DOHH2 (cell line): ENCODE measurements around the gene SUPT3H.

Experiments
- H3F3A ChIP-seq: fragments of 200-600 bp; sonication (generic), shearing (Covaris generic); 2 replicates; pipeline ENCODE4 v1.6.0; 2016; ENCODE audit warnings: antibody characterized with exemption, mild to moderate bottlenecking; ENCODE audit not compliant: control insufficient read depth, insufficient read depth
- H3K27ac ChIP-seq: fragments of 200-600 bp; sonication (generic); 2 replicates; pipeline ENCODE4 v1.5.1; 2014; ENCODE audit warnings: low read depth, mild to moderate bottlenecking, low read length, moderate library complexity
- H3K27me3 ChIP-seq: fragments of 200-600 bp; sonication (generic); 2 replicates; pipeline ENCODE4 v1.6.1; 2014; ENCODE audit warnings: mild to moderate bottlenecking, low read length, mixed read lengths; ENCODE audit not compliant: control insufficient read depth
- H3K36me3 ChIP-seq: fragments of 200-600 bp; sonication (generic); 2 replicates; pipeline ENCODE4 v1.6.1; 2014; ENCODE audit warnings: mild to moderate bottlenecking, low read length, moderate library complexity, mixed read lengths; ENCODE audit not compliant: control insufficient read depth
- H3K4me1 ChIP-seq: fragments of 200-600 bp; sonication (generic); 2 replicates; pipeline ENCODE4 v1.6.1; 2014; ENCODE audit warnings: mild to moderate bottlenecking, low read length, mixed read lengths; ENCODE audit not compliant: control insufficient read depth
- H3K4me2 ChIP-seq: fragments of 200-600 bp; sonication (generic); 2 replicates; pipeline ENCODE4 v1.6.0; 2014; ENCODE audit warnings: mild to moderate bottlenecking, low read length, moderate library complexity
- H3K4me3 ChIP-seq: fragments of 200-600 bp; sonication (generic); 2 replicates; pipeline ENCODE4 v1.5.1; 2014; ENCODE audit warnings: mild to moderate bottlenecking, low read length, mixed read lengths
- H3K79me2 ChIP-seq: fragments of 200-600 bp; sonication (generic); 2 replicates; pipeline ENCODE4 v1.6.1; 2014; ENCODE audit warnings: mild to moderate bottlenecking, low read length, mixed read lengths; ENCODE audit not compliant: control insufficient read depth
- H3K9me2 ChIP-seq: fragments of 200-600 bp; sonication (generic); replicated peaks from 2 replicates; pipeline ENCODE4 v1.6.1; 2014; ENCODE audit warnings: mild to moderate bottlenecking, low read length, mixed read lengths; ENCODE audit not compliant: control insufficient read depth
- H3K9me3 ChIP-seq: fragments of 200-600 bp; sonication (generic); 2 replicates; pipeline ENCODE4 v1.6.1; 2014; ENCODE audit warnings: antibody characterized with exemption, low read length, mixed read lengths; ENCODE audit not compliant: control insufficient read depth, insufficient read depth
- H4K20me1 ChIP-seq: fragments of 200-600 bp; sonication (generic); 2 replicates; pipeline ENCODE4 v1.6.0; 2014; ENCODE audit warnings: low read depth, mild to moderate bottlenecking, antibody characterized with exemption, low read length, moderate library complexity; ENCODE audit not compliant: control insufficient read depth, insufficient read depth
- CTCF ChIP-seq: fragments of 200-600 bp; sonication (generic); IDR thresholded peaks from one replicate; pipeline ENCODE4 v1.5.1; 2014; ENCODE audit warnings: antibody characterized with exemption, mild to moderate bottlenecking, low read depth, low read length; ENCODE audit not compliant: poor library complexity, severe bottlenecking
- EZH2phosphoT487 ChIP-seq: fragments of 200-600 bp; sonication (generic); IDR thresholded peaks from 2 replicates; pipeline ENCODE4 v1.6.1; 2017; ENCODE audit warnings: borderline replicate concordance, mild to moderate bottlenecking, antibody characterized with exemption, low read length, moderate library complexity, mixed read lengths

SUPT3H gene

DNA sequence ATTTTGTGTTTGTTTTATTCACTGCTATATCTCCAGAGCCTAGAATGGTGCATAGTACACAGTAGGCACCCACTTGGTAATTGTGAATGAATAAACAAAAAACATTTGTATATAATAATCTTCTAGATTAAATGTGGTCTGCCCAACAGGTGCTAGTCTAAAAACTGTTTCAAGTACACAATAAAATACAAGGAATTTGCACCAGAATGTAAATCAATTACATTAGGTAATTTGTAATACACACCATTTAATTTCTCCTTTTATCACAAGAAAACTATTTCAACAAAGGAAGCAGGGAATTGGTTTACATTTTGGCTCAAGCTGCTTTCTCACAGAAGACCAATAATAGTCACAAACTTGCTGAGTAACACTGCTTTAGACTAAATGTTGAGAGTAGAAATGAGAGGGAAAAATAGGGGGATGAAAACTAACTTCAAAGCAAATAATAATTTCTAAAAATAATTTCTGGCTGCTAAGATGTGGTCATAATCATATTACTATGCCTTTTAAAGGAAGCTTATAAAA lies 27.5 kb downstream of the SUPT3H start:
- Histone ChIP-seq H3K9me3 (no peaks in the 10 kb centered on the region), H3K36me3 (no peaks in the 10 kb centered on the region), H3F3A (no peaks in the 10 kb centered on the region), H3K4me2 (no peak overlapping the region), H4K20me1 (no peaks in the 10 kb centered on the region), H3K27me3 (no peaks in the 10 kb centered on the region), H3K9me2 (no peaks in the 10 kb centered on the region), H3K4me3 (no peak overlapping the region), H3K4me1 (no peaks in the 10 kb centered on the region), H3K79me2 (no peaks in the 10 kb centered on the region), H3K27ac (no peak overlapping the region)
- TF ChIP-seq EZH2phosphoT487 (no peak), CTCF (no peak)

DNA sequence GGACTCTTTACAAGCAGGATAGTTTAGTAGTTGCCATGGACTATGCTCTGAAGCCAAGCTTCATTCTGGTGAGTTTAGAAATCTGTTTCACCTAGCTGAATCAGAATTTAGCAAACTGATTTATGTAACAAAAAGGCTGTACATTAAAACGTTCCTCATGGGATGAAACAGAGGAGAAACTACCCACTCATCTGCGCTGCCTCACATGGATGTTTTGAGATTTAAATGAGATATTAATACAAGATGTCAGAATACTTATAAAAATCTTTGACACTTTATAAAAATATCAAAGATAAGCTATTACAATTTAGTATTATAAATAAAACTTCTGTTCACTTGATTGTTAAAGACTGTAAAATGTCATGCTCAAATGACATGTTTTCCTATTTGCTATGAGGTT lies 32.8 kb downstream of the SUPT3H start:
- no peaks in the 10 kb centered on the region for H3K27me3 ChIP-seq
- no peaks in the 10 kb centered on the region for H3K9me3 ChIP-seq
- no peaks in the 10 kb centered on the region for H3F3A ChIP-seq
- H3K79me2 ChIP-seq: no peaks in the 10 kb centered on the region
- H3K27ac ChIP-seq: no peak overlapping the region
- H4K20me1 ChIP-seq: no peaks in the 10 kb centered on the region
- H3K4me1 ChIP-seq: no peaks in the 10 kb centered on the region
- H3K36me3 ChIP-seq: no peaks in the 10 kb centered on the region
- TF ChIP-seq EZH2phosphoT487 (no peak), CTCF (no peak)
- H3K4me3 ChIP-seq: no peak overlapping the region
- no peaks in the 10 kb centered on the region for H3K9me2 ChIP-seq
- H3K4me2 ChIP-seq: no peak overlapping the region

- Histone ChIP-seq H3K9me2 (no peaks in the 10 kb centered on the region), H4K20me1 (no peaks in the 10 kb centered on the region), H3K9me3 (no peaks in the 10 kb centered on the region), H3K4me2 (no peak overlapping the region), H3K27ac (no peak overlapping the region), H3K36me3 (no peaks in the 10 kb centered on the region), H3K4me1 (peaks cover 9% of the 10 kb centered on the region), H3K4me3 (no peak overlapping the region), H3F3A (no peaks in the 10 kb centered on the region), H3K27me3 (no peaks in the 10 kb centered on the region), H3K79me2 (no peaks in the 10 kb centered on the region)
- no peak for TF ChIP-seq EZH2phosphoT487
These were observed 49.2 kb downstream of the SUPT3H start for GRCh38 chr6:45328523-45328922.

DNA sequence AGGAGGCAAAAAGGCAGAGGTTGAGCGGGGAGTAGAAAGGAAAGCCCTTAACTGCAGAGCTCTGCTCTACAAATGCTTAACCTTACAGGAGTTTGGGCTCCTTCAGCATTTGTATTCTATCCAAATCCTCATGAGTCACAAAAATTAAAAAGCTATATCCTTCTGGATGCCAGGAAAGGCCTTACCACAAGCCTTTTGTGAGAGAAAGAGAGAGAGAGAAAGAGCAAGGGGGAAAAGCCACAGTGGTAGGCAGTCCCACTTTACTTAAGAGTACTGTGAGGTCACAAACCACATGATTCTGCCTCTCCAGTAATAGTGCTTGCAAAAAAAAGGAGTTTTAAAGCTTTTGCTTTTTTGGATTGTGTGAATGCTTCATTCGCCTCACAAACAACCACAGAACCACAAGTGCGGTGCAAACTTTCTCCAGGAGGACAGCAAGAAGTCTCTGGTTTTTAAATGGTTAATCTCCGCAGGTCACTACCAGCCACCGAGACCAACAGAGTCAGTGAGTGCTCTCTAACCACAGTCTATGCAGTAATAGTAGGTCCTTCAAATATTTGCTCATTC lies 49.7 kb downstream of the SUPT3H start, which contains the start of gene RUNX2:
RUNX2 (plus strand) TSS at position 375 of the 567 bp plus-strand sequence. CDS start 397 bp downstream, outside the sequence.
- H3K4me1 ChIP-seq: peaks cover 11% of the 10 kb centered on the region
- H3K27ac ChIP-seq: no peak within 1 kb of the TSS
- no peak within 1 kb of the TSS for H3K4me3 ChIP-seq
- no peaks in the 10 kb centered on the region for H3K79me2 ChIP-seq
- TF ChIP-seq EZH2phosphoT487 (no peak), CTCF (no peak)
- no peaks in the 10 kb centered on the region for H3K9me3 ChIP-seq
- H3K36me3 ChIP-seq: no peaks in the 10 kb centered on the region
- no peak within 1 kb of the TSS for H3K4me2 ChIP-seq
- no peaks in the 10 kb centered on the region for H3K9me2 ChIP-seq
- H3F3A ChIP-seq: no peaks in the 10 kb centered on the region
- H3K27me3 ChIP-seq: no peaks in the 10 kb centered on the region
- no peaks in the 10 kb centered on the region for H4K20me1 ChIP-seq
